HG02642 (cell line): ENCODE measurements around the gene HIGD1A.

Experiments used
- ATAC-seq: cut with Tn5 transposase; IDR thresholded peaks from one replicate; pipeline ENCODE4 v1.9.1; 2021; ENCODE audit warnings: mild to moderate bottlenecking; ENCODE audit not compliant: unreplicated experiment, poor library complexity

The HIGD1A gene

GRCh38 chr3:42804106-42804830, at the start of gene HIGD1A:
Gene HIGD1A, minus strand, starts transcription at chr3:42804490. Its CDS starts 10,237 bp downstream, at chr3:42794253.
- peak; percentile 99 for ATAC-seq

GRCh38 chr3:42853739-42854302, 49.5 kb upstream of the HIGD1A start:
- ATAC-seq: no peak

- no peak for ATAC-seq
Measured at GRCh38 chr3:42853056-42853455, 48.8 kb upstream of the HIGD1A start.

- no peak for ATAC-seq
Measured at GRCh38 chr3:42852441-42852840, 48.2 kb upstream of the HIGD1A start.

- ATAC-seq: no peak
Measured at GRCh38 chr3:42851228-42851834, 47.0 kb upstream of the HIGD1A start.

- ATAC-seq: no peak
Measured at GRCh38 chr3:42850263-42850662, 46.0 kb upstream of the HIGD1A start.

- ATAC-seq: no peak
Measured at GRCh38 chr3:42849017-42849416, 44.7 kb upstream of the HIGD1A start.

GRCh38 chr3:42847731-42848130, 43.4 kb upstream of the HIGD1A start:
- no peak for ATAC-seq

GRCh38 chr3:42846685-42847522, 42.6 kb upstream of the HIGD1A start:
- no peak for ATAC-seq

GRCh38 chr3:42844815-42845214, 40.5 kb upstream of the HIGD1A start:
- ATAC-seq: no peak

GRCh38 chr3:42844412-42844713, 40.1 kb upstream of the HIGD1A start:
- no peak for ATAC-seq

- ATAC-seq: no peak
Measured at GRCh38 chr3:42843713-42844411, 39.6 kb upstream of the HIGD1A start.

- ATAC-seq: no peak
Measured at GRCh38 chr3:42841332-42841731, 37.0 kb upstream of the HIGD1A start.

GRCh38 chr3:42839616-42840015, 35.3 kb upstream of the HIGD1A start:
- ATAC-seq: peak; percentile 93

- ATAC-seq: no peak
Measured at GRCh38 chr3:42838571-42838970, 34.3 kb upstream of the HIGD1A start.

- ATAC-seq: no peak
Measured at GRCh38 chr3:42836150-42837123, 32.1 kb upstream of the HIGD1A start.

- peak; percentile 50 for ATAC-seq
Measured at GRCh38 chr3:42831321-42831713, 27.0 kb upstream of the HIGD1A start.

- ATAC-seq: no peak
Measured at GRCh38 chr3:42830437-42831320, 26.4 kb upstream of the HIGD1A start.
